GM19438 (cell line): ENCODE measurements around the gene SCN5A.

Experiments used
- ATAC-seq: cut with Tn5 transposase; IDR thresholded peaks from one replicate; pipeline ENCODE4 v1.9.1; 2021; ENCODE audit warnings: low read depth; ENCODE audit not compliant: unreplicated experiment

SCN5A gene

GRCh38 chr3:38563886-38564270 is 85.6 kb downstream of the SCN5A start:
- no peak for ATAC-seq

GRCh38 chr3:38563070-38563885 is 86.2 kb downstream of the SCN5A start:
- ATAC-seq, result no peak

- no peak for ATAC-seq
Observed at GRCh38 chr3:38562467-38562925, 87.0 kb downstream of the SCN5A start.

- no peak for ATAC-seq
Observed at GRCh38 chr3:38561746-38562466, 87.6 kb downstream of the SCN5A start.

- ATAC-seq, result no peak
Observed at GRCh38 chr3:38560996-38561717, 88.3 kb downstream of the SCN5A start.

- ATAC-seq, result no peak
Observed at GRCh38 chr3:38560284-38560683, 89.2 kb downstream of the SCN5A start.

- no peak for ATAC-seq
Observed at GRCh38 chr3:38558864-38559263, 90.6 kb downstream of the SCN5A start.

GRCh38 chr3:38556640-38557358 is 92.7 kb downstream of the SCN5A start:
- no peak for ATAC-seq

GRCh38 chr3:38555926-38556325 is 93.6 kb downstream of the SCN5A start:
- no peak for ATAC-seq

GRCh38 chr3:38555149-38555840 is 94.2 kb downstream of the SCN5A start:
- ATAC-seq, result no peak

GRCh38 chr3:38554127-38554827 is 95.2 kb downstream of the SCN5A start:
- no peak for ATAC-seq

- ATAC-seq, result no peak
Observed at GRCh38 chr3:38553071-38553470, 96.4 kb downstream of the SCN5A start.

GRCh38 chr3:38552364-38552763 is 97.1 kb downstream of the SCN5A start:
- no peak for ATAC-seq

GRCh38 chr3:38551026-38551832 is 98.3 kb downstream of the SCN5A start:
- ATAC-seq, result no peak

- ATAC-seq, result no peak
Observed at GRCh38 chr3:38549957-38550840, 99.3 kb downstream of the SCN5A start.

GRCh38 chr3:38549486-38549885 is 100.0 kb downstream of the SCN5A start:
- ATAC-seq, result no peak

GRCh38 chr3:38549082-38549481 is 100.4 kb downstream of the SCN5A start:
- ATAC-seq, result no peak
